ENCODE results near the gene SOX2. TPM values are rescaled to one million over a fixed set of nuclear protein-coding genes. Genes with fewer than 3 reads are reported as not detected.

SOX2 gene
- total RNA-seq, 1 experiment from 2014 or later: 307 TPM

- no peak overlapping the region for H2AK5ac ChIP-seq (ENCODE audit: insufficient read length, low read length)
- H3K79me2 ChIP-seq (ENCODE audit: insufficient read depth, low read length): no peaks in the 10 kb centered on the region
- H2BK15ac ChIP-seq (ENCODE audit: low read depth, low read length): no peak overlapping the region
- H2AFZ ChIP-seq (ENCODE audit: low read length): no peak overlapping the region
- Mint-ChIP-seq H3K27me3 (ENCODE audit: low read depth) (no peaks in the 10 kb centered on the region), H3K4me1 (peaks cover 22 to 48% of the 10 kb centered on the region in 2 experiments), H3K36me3 (ENCODE audit: insufficient read depth in 1 of 3, low read depth in 3 of 3) (no peaks in the 10 kb centered on the region), H3K27ac (no peak overlapping the region), H3K4me3 (no peak overlapping the region), H3K9me3 (no peaks in the 10 kb centered on the region)
- H3K56ac ChIP-seq (ENCODE audit: insufficient read length, low read depth, low read length): no peak overlapping the region
- H3K23me2 ChIP-seq (ENCODE audit: insufficient read length, low read depth, low read length, poor library complexity, severe bottlenecking): peaks cover 19% of the 10 kb centered on the region
- H3K9ac ChIP-seq (ENCODE audit: extremely low read depth, insufficient read length, low read length): no peak overlapping the region
- no peak overlapping the region for H2BK5ac ChIP-seq (ENCODE audit: insufficient read length, low read length)
- H2BK12ac ChIP-seq (ENCODE audit: insufficient read length, low read depth, low read length): no peak overlapping the region
- H3K9me3 ChIP-seq (ENCODE audit: control insufficient read depth, low read depth, low read length): no peaks in the 10 kb centered on the region
- H3T11ph ChIP-seq (ENCODE audit: low read length): no peak overlapping the region
- no peak overlapping the region for H4K91ac ChIP-seq (ENCODE audit: insufficient read length, low read depth, low read length)
- TF ChIP-seq CTCF (conservative IDR thresholded peaks at IDR 0.05): no peak
- H3K18ac ChIP-seq (ENCODE audit: insufficient read length, low read depth, low read length): no peak overlapping the region
- no peak overlapping the region for H2BK20ac ChIP-seq (ENCODE audit: low read depth, low read length, poor library complexity, severe bottlenecking)
- no peak overlapping the region for H4K8ac ChIP-seq (replicated peaks; ENCODE audit: insufficient read length, low read depth, low read length)
- no peaks in the 10 kb centered on the region; the same call in 1 of the 2 replicates for H3K4me1 ChIP-seq (ENCODE audit: insufficient read depth, low read length)
- no peak for DNase-seq
- no peak overlapping the region for H2BK120ac ChIP-seq (ENCODE audit: low read depth, low read length, poor library complexity, severe bottlenecking)
- no peak overlapping the region for H3K23ac ChIP-seq (ENCODE audit: insufficient read length, low read depth, low read length)
- no peak overlapping the region for H3K4ac ChIP-seq (ENCODE audit: low read depth, low read length)
- no peak overlapping the region for H4K5ac ChIP-seq (ENCODE audit: insufficient read length, low read depth, low read length)
- peaks cover 9% of the 10 kb centered on the region; the same call in 1 of the 2 replicates for H3K27me3 ChIP-seq (ENCODE audit: insufficient read depth, low read length)
- H3K14ac ChIP-seq (ENCODE audit: insufficient read depth, low read length): no peak overlapping the region
- H4K20me1 ChIP-seq (ENCODE audit: control insufficient read depth, insufficient read depth, insufficient read length): no peaks in the 10 kb centered on the region
- no peaks in the 10 kb centered on the region for H3K79me1 ChIP-seq (ENCODE audit: insufficient read depth, low read depth, low read length, poor library complexity, severe bottlenecking)
- H3K4me2 ChIP-seq (ENCODE audit: insufficient read depth, insufficient read length, low read length): no peak overlapping the region
- H3K27ac ChIP-seq (ENCODE audit: insufficient read length, low read depth, low read length): no peak overlapping the region
- WGBS (ENCODE audit: extremely low coverage, insufficient read length, low lambda C conversion rate): no CpG with 5 or more reads among the region's 2 CpGs
Observed at GRCh38 chr3:181691901-181692300, 19.8 kb upstream of the SOX2 start.

Data from H9 (cell line).